Transverse colon (tissue), 3 donors: ENCODE data around the gene CD320.
A peak's percentile ranks its signal among the peaks of the same experiment; 100 is the strongest.

Experiments
- CTCF ChIP-seq, 5 experiments: fragments of 200-600 bp in 3 of 5; fragments of 450-650 bp in 2 of 5; sonication (generic) in 3 of 5; IDR thresholded peaks; 1 replicate in 2 of 5; 2 replicates in 3 of 5; pipeline ENCODE4 v1.5.1; 2016 to 2017; ENCODE audit warnings: antibody characterized with exemption in 5 of 5, inconsistent platforms in 3 of 5, mild to moderate bottlenecking in 2 of 5, moderate library complexity in 1 of 5
- POLR2A ChIP-seq: fragments of 450-650 bp; IDR thresholded peaks from one replicate; pipeline ENCODE4 v1.6.1; 2016; ENCODE audit warnings: antibody characterized with exemption, mild to moderate bottlenecking, moderate library complexity

GRCh38 chr19:8307965-8308866 lies at the start of gene CD320:
- TF ChIP-seq CTCF (IDR thresholded peaks at IDR 0.05) = peak in 1 of 5 experiments; percentile 9
- TF ChIP-seq POLR2A = peak; percentile 64
